Testis (tissue), 2 donors: ENCODE data around the gene PMP22.

Experiments used
- CTCF ChIP-seq, 3 experiments: fragments of 450-650 bp in 2 of 3; fragments of 200-600 bp in 1 of 3; sonication (generic) in 1 of 3; IDR thresholded peaks; one replicate each; pipeline ENCODE4 v1.5.1; 2016 to 2019; ENCODE audit warnings: antibody characterized with exemption in 3 of 3, mild to moderate bottlenecking in 2 of 3, moderate library complexity in 1 of 3
- POLR2A ChIP-seq: fragments of 450-650 bp; IDR thresholded peaks from one replicate; pipeline ENCODE4 v1.6.1; 2017; ENCODE audit warnings: antibody characterized with exemption, mild to moderate bottlenecking, moderate library complexity

GRCh38 chr17:15311996-15312395 is 46.9 kb upstream of the PMP22 start:
- TF ChIP-seq CTCF (IDR thresholded peaks at IDR 0.05) (no peak), POLR2A (no peak)
